SK-N-SH treated with all-trans-retinoic acid at 6 μM for 48 hours (cell line): ENCODE data around the gene SNAPC1.

Experiments
- ATAC-seq: fragments of 200-7000 bp; cut with Tn5 transposase; 3 replicates; pipeline ENCODE4 v1.9.1; 2020; ENCODE audit warnings: mild to moderate bottlenecking, moderate library complexity
- ARNTL ChIP-seq: fragments of 450-650 bp; formaldehyde crosslinking; IDR thresholded peaks from 2 replicates; pipeline ENCODE4 v1.5.0; 2020; ENCODE audit warnings: low read depth, mild to moderate bottlenecking, moderate library complexity, borderline replicate concordance
- BACH2 ChIP-seq: fragments of 250-450 bp; sonication (Bioruptor Pico); IDR thresholded peaks from 2 replicates; pipeline ENCODE4 v1.9.0; 2021; ENCODE audit warnings: mild to moderate bottlenecking, borderline replicate concordance
- CSDC2 ChIP-seq: fragments of 250-450 bp; sonication (Bioruptor Pico); IDR thresholded peaks from 2 replicates; pipeline ENCODE4 v1.5.0; 2020; ENCODE audit warnings: mild to moderate bottlenecking, moderate library complexity
- CSRNP3 ChIP-seq: fragments of 250-450 bp; sonication (Bioruptor Pico); IDR thresholded peaks from 2 replicates; pipeline ENCODE4 v1.5.1; 2021; ENCODE audit warnings: mild to moderate bottlenecking, moderate library complexity
- ESRRG ChIP-seq: fragments of 250-450 bp; sonication (Bioruptor Pico); IDR thresholded peaks from 2 replicates; pipeline ENCODE4 v1.6.1; 2021; ENCODE audit warnings: mild to moderate bottlenecking
- GLIS3 ChIP-seq: fragments of 250-450 bp; sonication (Bioruptor Pico); IDR thresholded peaks from 2 replicates; pipeline ENCODE4 v1.5.0; 2020; ENCODE audit warnings: mild to moderate bottlenecking, moderate library complexity
- ISL1 ChIP-seq: fragments of 250-450 bp; sonication (Bioruptor Pico); IDR thresholded peaks from 2 replicates; pipeline ENCODE4 v2.1.2; 2022; ENCODE audit warnings: mild to moderate bottlenecking, moderate library complexity
- OSR1 ChIP-seq: fragments of 250-450 bp; sonication (Bioruptor Pico); IDR thresholded peaks from 2 replicates; pipeline ENCODE4 v1.8.0; 2022; ENCODE audit warnings: moderate library complexity, mild to moderate bottlenecking, inconsistent platforms
- PATZ1 ChIP-seq: fragments of 250-450 bp; sonication (Bioruptor Pico); IDR thresholded peaks from 2 replicates; pipeline ENCODE4 v1.8.0; 2020; ENCODE audit warnings: mild to moderate bottlenecking, moderate library complexity, borderline replicate concordance
- POU6F1 ChIP-seq: fragments of 250-450 bp; sonication (Bioruptor Pico); IDR thresholded peaks from 2 replicates; pipeline ENCODE4 v1.8.0; 2021; ENCODE audit warnings: low read depth, mild to moderate bottlenecking, moderate library complexity, borderline replicate concordance
- PPARA ChIP-seq: fragments of 250-450 bp; sonication (Bioruptor Pico); IDR thresholded peaks from 2 replicates; pipeline ENCODE4 v1.5.0; 2020; ENCODE audit warnings: mild to moderate bottlenecking, borderline replicate concordance
- SNAI2 ChIP-seq: fragments of 250-450 bp; sonication (Bioruptor Pico); IDR thresholded peaks from 2 replicates; pipeline ENCODE4 v1.5.0; 2020; ENCODE audit warnings: mild to moderate bottlenecking, moderate library complexity
- TCF4 ChIP-seq: fragments of 250-450 bp; sonication (Bioruptor Pico); IDR thresholded peaks from 2 replicates; pipeline ENCODE4 v1.8.0; 2021; ENCODE audit warnings: mild to moderate bottlenecking, moderate library complexity, borderline replicate concordance
- TOX ChIP-seq: fragments of 250-450 bp; sonication (Bioruptor Pico); IDR thresholded peaks from 2 replicates; pipeline ENCODE4 v1.8.0; 2021; ENCODE audit warnings: mild to moderate bottlenecking, moderate library complexity, borderline replicate concordance
- TSHZ2 ChIP-seq: fragments of 250-450 bp; sonication (Bioruptor Pico); IDR thresholded peaks from 2 replicates; pipeline ENCODE4 v1.5.0; 2020; ENCODE audit warnings: mild to moderate bottlenecking, moderate library complexity
- ZC3H10 ChIP-seq: fragments of 250-450 bp; sonication (Bioruptor Pico); IDR thresholded peaks from 2 replicates; pipeline ENCODE4 v1.5.1; 2021; ENCODE audit warnings: mild to moderate bottlenecking, moderate library complexity
- ZFP3 ChIP-seq: fragments of 250-450 bp; sonication (Bioruptor Pico); IDR thresholded peaks from 2 replicates; pipeline ENCODE4 v1.5.0; 2020; ENCODE audit warnings: mild to moderate bottlenecking, moderate library complexity
- ZFP30 ChIP-seq: fragments of 450-650 bp; formaldehyde crosslinking; IDR thresholded peaks from 2 replicates; pipeline ENCODE4 v1.5.0; 2022; ENCODE audit warnings: mild to moderate bottlenecking, moderate library complexity
- ZNF565 ChIP-seq: fragments of 450-650 bp; formaldehyde crosslinking; conservative IDR thresholded peaks from 2 replicates; pipeline ENCODE4 v1.5.0; 2020; ENCODE audit warnings: low read depth, mild to moderate bottlenecking, moderate library complexity
- ZNF70 ChIP-seq: fragments of 450-650 bp; formaldehyde crosslinking; IDR thresholded peaks from 2 replicates; pipeline ENCODE4 v1.5.0; 2020; ENCODE audit warnings: mild to moderate bottlenecking, moderate library complexity
- ZNF8 ChIP-seq: fragments of 450-650 bp; formaldehyde crosslinking; IDR thresholded peaks from 2 replicates; pipeline ENCODE4 v1.5.0; 2020; ENCODE audit warnings: mild to moderate bottlenecking, moderate library complexity

The SNAPC1 gene

GRCh38 chr14:61746881-61747280 is 15.3 kb upstream of the SNAPC1 start:
- no peak for ATAC-seq
- TF ChIP-seq ESRRG (CRISPR knock-in tag), result no peak
- no peak for TF ChIP-seq OSR1 (CRISPR knock-in tag)
- no peak for TF ChIP-seq ZC3H10 (CRISPR knock-in tag)
- no peak for TF ChIP-seq ARNTL (CRISPR knock-in tag)
- no peak for TF ChIP-seq TCF4 (CRISPR knock-in tag)
- TF ChIP-seq, all 23 proteins: peak for 0

- TF ChIP-seq PPARA (CRISPR knock-in tag) (no peak), TCF4 (CRISPR knock-in tag) (no peak), ESRRG (CRISPR knock-in tag) (no peak), ZC3H10 (CRISPR knock-in tag) (no peak), ISL1 (CRISPR knock-in tag) (no peak), ARNTL (CRISPR knock-in tag) (no peak)
- no peak for ATAC-seq
Measured at GRCh38 chr14:61747342-61747741, 14.9 kb upstream of the SNAPC1 start.

GRCh38 chr14:61749264-61749663 is 13.0 kb upstream of the SNAPC1 start:
- ATAC-seq, result no peak
- TF ChIP-seq ZNF8 (no peak), TCF4 (CRISPR knock-in tag) (no peak), PATZ1 (CRISPR knock-in tag) (no peak), OSR1 (CRISPR knock-in tag) (no peak), ESRRG (CRISPR knock-in tag) (no peak), BACH2 (no peak), ZFP30 (no peak), ISL1 (CRISPR knock-in tag) (no peak), TOX (CRISPR knock-in tag) (no peak), PPARA (CRISPR knock-in tag) (no peak), SNAI2 (CRISPR knock-in tag) (no peak), ZNF565 (no peak), GLIS3 (no peak)

GRCh38 chr14:61749867-61750266 is 12.4 kb upstream of the SNAPC1 start:
- TF ChIP-seq TOX (CRISPR knock-in tag) (no peak), CSRNP3 (CRISPR knock-in tag) (no peak), TSHZ2 (CRISPR knock-in tag) (no peak), ZFP3 (CRISPR knock-in tag) (no peak), PPARA (CRISPR knock-in tag) (no peak), POU6F1 (CRISPR knock-in tag) (no peak), ARNTL (CRISPR knock-in tag) (no peak), PATZ1 (CRISPR knock-in tag) (no peak), SNAI2 (CRISPR knock-in tag) (no peak), OSR1 (CRISPR knock-in tag) (no peak), BACH2 (no peak), ZNF70 (no peak), ESRRG (CRISPR knock-in tag) (no peak), CSDC2 (CRISPR knock-in tag) (no peak)
- no peak for ATAC-seq
